Measurements from ENCODE around the gene CHD6.

CHD6 gene

DNA sequence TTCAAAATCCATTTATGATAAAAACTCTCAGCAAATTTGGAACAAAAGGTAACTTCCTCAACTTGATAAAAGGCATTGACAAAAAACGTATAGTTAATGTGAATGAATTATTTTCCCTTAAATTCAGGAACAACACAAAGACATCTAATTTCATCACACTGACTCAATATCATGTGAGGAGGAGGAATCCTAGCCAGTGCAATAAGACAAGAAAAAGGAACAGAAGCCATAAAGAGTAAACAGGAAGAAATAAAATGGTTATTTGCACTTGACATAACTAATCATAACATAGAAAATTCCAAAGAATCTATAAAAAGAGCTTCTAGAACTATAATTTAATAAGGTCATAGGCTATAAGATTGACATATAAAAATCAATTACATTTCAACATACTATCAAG lies 31.4 kb downstream of the CHD6 start:
- TF ChIP-seq SETDB1 (IDR thresholded peaks at IDR 0.05; ENCODE audit: insufficient read length, low read length) (peak; percentile 91), ZNF792 (tag by site-specific recombination; IDR thresholded peaks at IDR 0.05) (no peak), ZNF610 (tag by site-specific recombination; IDR thresholded peaks at IDR 0.05; ENCODE audit: borderline replicate concordance) (no peak), GLI2 (tag by site-specific recombination; IDR thresholded peaks at IDR 0.05; ENCODE audit: borderline replicate concordance, low read depth) (no peak)
- CTCF ChIA-PET, result interaction anchor here (0.7 kb wide), 1 partner anchor 29 kb away, joined by 3 read pairs; no protein-coding TSS in a partner anchor
- Histone ChIP-seq H3K4me3 (ENCODE audit: low read depth, low read length) (no peak overlapping the region), H3K9me3 (ENCODE audit: control insufficient read depth, insufficient read depth, low read depth, low read length) (no peaks in the 10 kb centered on the region; the same call in 1 of the 2 replicates), H3K4me1 (ENCODE audit: control insufficient read depth, insufficient read depth, low read length) (no peaks in the 10 kb centered on the region), H3K36me3 (ENCODE audit: control insufficient read depth in 2 of 2, insufficient read depth in 1 of 2, low read length in 2 of 2) (peaks cover 0 to 8% of the 10 kb centered on the region in 2 experiments; a peak in 1 of 3 replicates), H3K27ac (ENCODE audit: extremely low read depth, low read depth, low read length) (no peak overlapping the region)
- POLR2A ChIA-PET, result no interaction called here

DNA sequence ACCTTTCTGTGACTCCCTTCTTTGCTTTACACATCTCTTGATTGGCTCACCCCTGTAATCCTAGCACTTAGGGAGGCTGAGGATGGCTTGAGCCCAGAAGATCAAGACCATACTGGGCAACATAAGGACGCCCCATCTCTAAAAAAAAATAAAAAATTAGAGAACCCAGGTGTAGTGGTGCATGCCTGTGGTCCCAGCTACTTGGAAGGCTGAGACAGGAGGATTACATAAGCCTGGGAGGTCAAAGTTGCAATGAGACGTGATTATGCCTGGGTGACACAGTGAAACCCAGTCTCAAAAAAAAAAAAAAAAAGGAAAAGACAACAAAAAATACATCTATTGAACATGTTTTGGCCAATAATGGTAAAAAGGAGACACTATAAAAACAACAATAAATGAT lies 37.8 kb downstream of the CHD6 start:
- ChIA-PET CTCF (interaction anchor here (0.6 to 1.0 kb wide), 3 partner anchors 12 to 596 kb away, joined by 3 to 4 read pairs (median 4); no protein-coding TSS in a partner anchor), POLR2A (interaction anchor here (0.8 kb wide), 1 partner anchor 36 kb away, joined by 5 read pairs; no protein-coding TSS in a partner anchor)
- Histone ChIP-seq H3K27ac (ENCODE audit: extremely low read depth, low read depth, low read length) (no peak overlapping the region), H3K9me3 (ENCODE audit: control insufficient read depth, insufficient read depth, low read depth, low read length) (no peaks in the 10 kb centered on the region), H3K4me3 (ENCODE audit: low read depth, low read length) (no peak overlapping the region), H3K4me1 (ENCODE audit: control insufficient read depth, insufficient read depth, low read length) (peaks cover 11% of the 10 kb centered on the region), H3K36me3 (ENCODE audit: control insufficient read depth in 2 of 2, insufficient read depth in 1 of 2, low read length in 2 of 2) (no peaks in the 10 kb centered on the region)
- TF ChIP-seq YY1 (tag by site-specific recombination; IDR thresholded peaks at IDR 0.05), result no peak
- TF ChIP-seq, protein P1, sequence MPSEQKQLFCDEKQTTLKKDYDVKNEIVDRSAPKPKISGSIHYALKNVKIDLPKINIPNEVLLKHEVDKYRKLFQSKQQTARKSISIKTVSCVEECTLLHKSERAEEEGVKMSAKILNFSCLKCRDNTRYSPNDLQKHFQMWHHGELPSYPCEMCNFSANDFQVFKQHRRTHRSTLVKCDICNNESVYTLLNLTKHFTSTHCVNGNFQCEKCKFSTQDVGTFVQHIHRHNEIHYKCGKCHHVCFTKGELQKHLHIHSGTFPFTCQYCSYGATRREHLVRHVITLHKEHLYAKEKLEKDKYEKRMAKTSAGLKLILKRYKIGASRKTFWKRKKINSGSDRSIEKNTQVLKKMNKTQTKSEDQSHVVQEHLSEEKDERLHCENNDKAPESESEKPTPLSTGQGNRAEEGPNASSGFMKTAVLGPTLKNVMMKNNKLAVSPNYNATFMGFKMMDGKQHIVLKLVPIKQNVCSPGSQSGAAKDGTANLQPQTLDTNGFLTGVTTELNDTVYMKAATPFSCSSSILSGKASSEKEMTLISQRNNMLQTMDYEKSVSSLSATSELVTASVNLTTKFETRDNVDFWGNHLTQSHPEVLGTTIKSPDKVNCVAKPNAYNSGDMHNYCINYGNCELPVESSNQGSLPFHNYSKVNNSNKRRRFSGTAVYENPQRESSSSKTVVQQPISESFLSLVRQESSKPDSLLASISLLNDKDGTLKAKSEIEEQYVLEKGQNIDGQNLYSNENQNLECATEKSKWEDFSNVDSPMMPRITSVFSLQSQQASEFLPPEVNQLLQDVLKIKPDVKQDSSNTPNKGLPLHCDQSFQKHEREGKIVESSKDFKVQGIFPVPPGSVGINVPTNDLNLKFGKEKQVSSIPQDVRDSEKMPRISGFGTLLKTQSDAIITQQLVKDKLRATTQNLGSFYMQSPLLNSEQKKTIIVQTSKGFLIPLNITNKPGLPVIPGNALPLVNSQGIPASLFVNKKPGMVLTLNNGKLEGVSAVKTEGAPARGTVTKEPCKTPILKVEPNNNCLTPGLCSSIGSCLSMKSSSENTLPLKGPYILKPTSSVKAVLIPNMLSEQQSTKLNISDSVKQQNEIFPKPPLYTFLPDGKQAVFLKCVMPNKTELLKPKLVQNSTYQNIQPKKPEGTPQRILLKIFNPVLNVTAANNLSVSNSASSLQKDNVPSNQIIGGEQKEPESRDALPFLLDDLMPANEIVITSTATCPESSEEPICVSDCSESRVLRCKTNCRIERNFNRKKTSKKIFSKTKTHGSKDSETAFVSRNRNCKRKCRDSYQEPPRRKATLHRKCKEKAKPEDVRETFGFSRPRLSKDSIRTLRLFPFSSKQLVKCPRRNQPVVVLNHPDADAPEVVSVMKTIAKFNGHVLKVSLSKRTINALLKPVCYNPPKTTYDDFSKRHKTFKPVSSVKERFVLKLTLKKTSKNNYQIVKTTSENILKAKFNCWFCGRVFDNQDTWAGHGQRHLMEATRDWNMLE (tag by site-specific recombination; conservative IDR thresholded peaks at IDR 0.05; ENCODE audit: low read depth), result no peak
- TF ChIP-seq ZNF280C (tag by site-specific recombination; IDR thresholded peaks at IDR 0.05), result no peak
- TF ChIP-seq ZNF792 (tag by site-specific recombination; IDR thresholded peaks at IDR 0.05), result no peak
- TF ChIP-seq, protein P2, sequence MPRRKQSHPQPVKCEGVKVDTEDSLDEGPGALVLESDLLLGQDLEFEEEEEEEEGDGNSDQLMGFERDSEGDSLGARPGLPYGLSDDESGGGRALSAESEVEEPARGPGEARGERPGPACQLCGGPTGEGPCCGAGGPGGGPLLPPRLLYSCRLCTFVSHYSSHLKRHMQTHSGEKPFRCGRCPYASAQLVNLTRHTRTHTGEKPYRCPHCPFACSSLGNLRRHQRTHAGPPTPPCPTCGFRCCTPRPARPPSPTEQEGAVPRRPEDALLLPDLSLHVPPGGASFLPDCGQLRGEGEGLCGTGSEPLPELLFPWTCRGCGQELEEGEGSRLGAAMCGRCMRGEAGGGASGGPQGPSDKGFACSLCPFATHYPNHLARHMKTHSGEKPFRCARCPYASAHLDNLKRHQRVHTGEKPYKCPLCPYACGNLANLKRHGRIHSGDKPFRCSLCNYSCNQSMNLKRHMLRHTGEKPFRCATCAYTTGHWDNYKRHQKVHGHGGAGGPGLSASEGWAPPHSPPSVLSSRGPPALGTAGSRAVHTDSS (tag by site-specific recombination; IDR thresholded peaks at IDR 0.05), result no peak
- TF ChIP-seq, protein P3, sequence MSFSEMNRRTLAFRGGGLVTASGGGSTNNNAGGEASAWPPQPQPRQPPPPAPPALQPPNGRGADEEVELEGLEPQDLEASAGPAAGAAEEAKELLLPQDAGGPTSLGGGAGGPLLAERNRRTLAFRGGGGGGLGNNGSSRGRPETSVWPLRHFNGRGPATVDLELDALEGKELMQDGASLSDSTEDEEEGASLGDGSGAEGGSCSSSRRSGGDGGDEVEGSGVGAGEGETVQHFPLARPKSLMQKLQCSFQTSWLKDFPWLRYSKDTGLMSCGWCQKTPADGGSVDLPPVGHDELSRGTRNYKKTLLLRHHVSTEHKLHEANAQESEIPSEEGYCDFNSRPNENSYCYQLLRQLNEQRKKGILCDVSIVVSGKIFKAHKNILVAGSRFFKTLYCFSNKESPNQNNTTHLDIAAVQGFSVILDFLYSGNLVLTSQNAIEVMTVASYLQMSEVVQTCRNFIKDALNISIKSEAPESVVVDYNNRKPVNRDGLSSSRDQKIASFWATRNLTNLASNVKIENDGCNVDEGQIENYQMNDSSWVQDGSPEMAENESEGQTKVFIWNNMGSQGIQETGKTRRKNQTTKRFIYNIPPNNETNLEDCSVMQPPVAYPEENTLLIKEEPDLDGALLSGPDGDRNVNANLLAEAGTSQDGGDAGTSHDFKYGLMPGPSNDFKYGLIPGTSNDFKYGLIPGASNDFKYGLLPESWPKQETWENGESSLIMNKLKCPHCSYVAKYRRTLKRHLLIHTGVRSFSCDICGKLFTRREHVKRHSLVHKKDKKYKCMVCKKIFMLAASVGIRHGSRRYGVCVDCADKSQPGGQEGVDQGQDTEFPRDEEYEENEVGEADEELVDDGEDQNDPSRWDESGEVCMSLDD (tag by site-specific recombination; IDR thresholded peaks at IDR 0.05), result no peak
- no peak for TF ChIP-seq ZFP41 (tag by site-specific recombination; IDR thresholded peaks at IDR 0.05; ENCODE audit: borderline replicate concordance)
- TF ChIP-seq, protein P4, sequence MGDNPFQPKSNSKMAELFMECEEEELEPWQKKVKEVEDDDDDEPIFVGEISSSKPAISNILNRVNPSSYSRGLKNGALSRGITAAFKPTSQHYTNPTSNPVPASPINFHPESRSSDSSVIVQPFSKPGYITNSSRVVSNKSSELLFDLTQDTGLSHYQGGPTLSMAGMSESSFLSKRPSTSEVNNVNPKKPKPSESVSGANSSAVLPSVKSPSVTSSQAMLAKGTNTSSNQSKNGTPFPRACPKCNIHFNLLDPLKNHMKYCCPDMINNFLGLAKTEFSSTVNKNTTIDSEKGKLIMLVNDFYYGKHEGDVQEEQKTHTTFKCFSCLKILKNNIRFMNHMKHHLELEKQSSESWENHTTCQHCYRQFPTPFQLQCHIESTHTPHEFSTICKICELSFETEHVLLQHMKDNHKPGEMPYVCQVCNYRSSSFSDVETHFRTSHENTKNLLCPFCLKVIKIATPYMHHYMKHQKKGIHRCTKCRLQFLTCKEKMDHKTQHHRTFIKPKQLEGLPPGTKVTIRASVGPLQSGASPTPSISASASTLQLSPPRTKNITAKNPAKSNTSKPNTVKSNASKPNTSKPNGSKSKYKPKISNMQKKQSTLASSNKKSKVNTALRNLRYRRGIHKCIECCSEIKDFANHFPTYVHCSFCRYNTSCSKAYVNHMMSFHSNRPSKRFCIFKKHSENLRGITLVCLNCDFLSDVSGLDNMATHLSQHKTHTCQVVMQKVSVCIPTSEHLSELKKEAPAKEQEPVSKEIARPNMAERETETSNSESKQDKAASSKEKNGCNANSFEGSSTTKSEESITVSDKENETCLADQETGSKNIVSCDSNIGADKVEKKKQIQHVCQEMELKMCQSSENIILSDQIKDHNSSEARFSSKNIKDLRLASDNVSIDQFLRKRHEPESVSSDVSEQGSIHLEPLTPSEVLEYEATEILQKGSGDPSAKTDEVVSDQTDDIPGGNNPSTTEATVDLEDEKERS (tag by site-specific recombination; IDR thresholded peaks at IDR 0.05), result no peak
- no peak for TF ChIP-seq ZFP3 (tag by site-specific recombination; IDR thresholded peaks at IDR 0.05; ENCODE audit: low read depth)
- TF ChIP-seq ZNF404 (tag by site-specific recombination; IDR thresholded peaks at IDR 0.05), result no peak
- TF ChIP-seq ZNF157 (tag by site-specific recombination; IDR thresholded peaks at IDR 0.05), result no peak
- no peak for TF ChIP-seq IKZF3 (tag by site-specific recombination; IDR thresholded peaks at IDR 0.05)
- TF ChIP-seq ZNF843 (tag by site-specific recombination; IDR thresholded peaks at IDR 0.05), result no peak
- TF ChIP-seq ZBTB44 (tag by site-specific recombination; IDR thresholded peaks at IDR 0.05), result no peak
